GM21515 (cell line): ENCODE data around the gene F5.
"Not testable (repeated sequence)": the region's sequence is repeated elsewhere in the genome, so short reads cannot be mapped to it uniquely, and the experiment has no call there.

Experiments
- ATAC-seq: cut with Tn5 transposase; IDR thresholded peaks from one replicate; pipeline ENCODE4 v1.9.1; 2021; ENCODE audit not compliant: unreplicated experiment

Gene F5

DNA sequence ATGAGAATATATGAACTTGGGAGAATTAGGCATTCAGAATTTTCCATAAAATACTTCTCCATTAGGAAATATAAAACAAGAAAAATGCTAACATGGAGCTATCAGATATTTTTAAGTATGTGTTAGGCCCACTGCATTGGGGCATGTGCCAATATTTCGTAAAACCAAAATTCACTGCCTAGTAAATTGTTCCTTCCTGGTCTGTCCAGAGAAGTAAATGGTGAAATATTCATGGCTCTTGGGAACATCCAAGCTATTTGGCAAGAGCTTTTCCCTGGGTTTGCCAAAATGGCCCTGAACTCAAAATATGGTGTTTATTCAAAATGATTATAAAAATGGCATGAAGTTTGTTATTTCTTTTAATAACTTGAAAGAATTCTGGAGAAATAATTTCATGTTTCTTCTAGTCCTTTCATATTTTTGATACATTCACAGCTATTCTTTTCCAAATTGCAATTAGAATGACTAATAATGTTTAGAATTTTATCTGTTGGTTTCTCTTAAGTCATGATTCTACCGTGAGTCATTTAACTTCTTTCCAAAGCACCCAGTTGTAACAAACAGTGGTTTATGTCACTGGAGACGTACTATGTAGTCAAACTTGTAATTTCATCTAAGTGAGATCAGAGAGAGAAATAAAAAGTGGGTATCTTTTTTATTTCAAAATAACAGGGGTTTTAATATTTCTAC lies 74.8 kb downstream of the F5 start:
- no peak for ATAC-seq

DNA sequence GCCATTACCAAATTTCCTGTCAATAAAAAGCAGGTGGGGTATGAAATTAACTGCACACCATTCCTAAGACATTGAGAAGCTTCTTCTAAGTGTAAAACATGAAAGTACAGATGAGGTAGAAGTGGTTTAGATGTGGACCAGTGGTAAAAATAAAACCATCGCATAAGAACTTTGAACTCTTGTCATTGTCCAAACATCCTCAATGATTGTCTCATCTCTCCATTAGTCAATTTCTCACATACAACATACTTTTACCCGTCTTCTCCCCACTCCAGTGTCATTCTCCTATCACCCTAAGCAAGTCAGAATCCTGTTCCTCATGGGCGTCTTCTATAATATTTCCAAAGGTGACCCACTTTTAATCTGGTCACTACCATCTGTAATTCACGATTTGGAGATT lies 76.2 kb downstream of the F5 start:
- ATAC-seq: no peak

GRCh38 chr1:169509354-169509753 lies 76.9 kb downstream of the F5 start:
- ATAC-seq: no peak

- no peak for ATAC-seq
Observed at GRCh38 chr1:169508432-169509338, 77.6 kb downstream of the F5 start.

DNA sequence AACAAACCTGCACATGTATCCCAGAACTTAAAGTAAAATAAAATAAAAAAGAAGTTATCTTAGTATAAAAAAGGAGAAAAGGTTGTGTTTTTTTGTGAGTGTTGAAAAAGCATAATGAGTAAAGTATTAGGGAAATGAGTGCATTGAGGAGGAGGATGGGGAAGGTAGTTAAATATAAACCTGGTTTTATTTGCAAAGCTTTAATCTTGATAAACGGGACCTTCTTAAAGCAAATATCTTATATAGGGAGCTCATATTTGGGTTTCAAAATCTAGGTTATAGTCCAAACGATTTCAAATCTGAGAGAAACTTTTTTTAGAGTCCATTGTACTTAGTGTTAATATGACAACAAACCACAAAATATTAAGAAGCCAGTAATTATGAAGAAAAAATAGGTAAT lies 78.9 kb downstream of the F5 start:
- no peak for ATAC-seq

DNA sequence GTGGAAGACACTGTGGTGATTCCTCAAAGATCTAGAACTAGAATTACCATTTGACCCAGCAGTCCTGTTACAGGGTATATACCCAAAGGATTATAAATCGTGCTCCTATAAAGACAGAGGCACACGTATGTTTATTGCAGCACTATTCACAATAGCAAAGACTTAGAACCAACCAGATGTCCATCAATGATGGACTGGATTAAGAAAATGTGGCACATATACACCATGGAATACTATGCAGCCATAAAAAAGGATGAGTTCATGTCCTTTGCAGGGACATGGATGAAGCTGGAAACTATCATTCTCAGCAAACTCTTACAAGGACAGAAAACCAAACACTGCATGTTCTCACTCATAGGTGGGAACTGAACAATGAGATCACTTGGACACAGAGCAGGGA lies 82.7 kb downstream of the F5 start:
- not testable (repeated sequence) for ATAC-seq

GRCh38 chr1:169499807-169500206 lies 86.5 kb downstream of the F5 start:
- ATAC-seq: no peak

DNA sequence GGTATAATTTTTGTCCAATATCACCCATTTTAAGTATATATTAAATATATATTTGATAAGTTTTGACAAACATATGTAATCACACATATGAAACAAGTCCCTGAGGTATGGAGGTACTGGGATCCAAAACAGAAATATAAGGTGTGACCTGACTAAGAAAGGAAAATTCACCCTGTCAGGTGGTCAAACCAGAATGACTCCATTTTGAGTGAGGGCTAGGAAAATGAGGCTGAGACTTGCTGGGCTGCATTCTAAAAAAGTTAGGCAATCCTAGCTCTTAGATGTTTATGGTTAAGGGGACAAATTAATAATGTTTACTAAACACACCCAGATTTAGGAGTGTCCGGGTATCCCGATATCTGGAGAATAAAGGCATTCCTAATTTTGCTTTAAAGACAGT lies 89.0 kb downstream of the F5 start:
- no peak for ATAC-seq

- ATAC-seq: no peak
Observed at GRCh38 chr1:169495916-169496315, 90.4 kb downstream of the F5 start.

DNA sequence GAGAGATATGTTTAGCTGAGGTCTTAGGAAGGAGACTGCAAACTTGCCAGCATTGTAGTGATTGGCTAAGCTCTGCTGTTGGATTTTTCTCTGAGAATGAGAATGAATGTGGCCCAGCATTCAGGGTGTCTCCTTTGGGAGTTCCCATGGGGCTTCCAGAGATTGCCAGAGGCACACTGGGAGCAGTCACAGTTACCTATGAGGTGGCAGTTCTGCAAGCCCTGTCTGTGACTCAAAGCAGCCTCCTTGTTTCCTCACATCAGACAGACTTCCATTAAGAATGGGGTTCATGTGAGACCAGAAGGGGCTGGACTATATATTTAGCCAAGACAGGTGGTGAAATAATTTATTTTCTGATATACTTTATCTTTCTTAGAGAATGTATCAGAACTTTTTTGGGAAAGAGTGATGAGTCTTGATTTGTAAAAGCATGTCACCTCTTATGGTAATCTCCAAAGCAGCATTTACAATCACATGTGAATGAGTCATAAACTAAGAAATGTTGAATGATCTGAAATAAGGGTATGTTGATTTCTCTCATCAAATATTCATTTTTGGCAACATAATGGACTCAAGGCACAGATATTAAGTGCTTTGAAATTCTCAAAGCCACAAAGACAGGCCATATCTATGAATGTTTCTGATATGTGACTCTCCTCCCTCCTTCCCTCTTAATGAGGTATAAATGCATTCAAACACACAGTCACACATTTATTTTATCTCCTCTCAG lies 91.1 kb downstream of the F5 start:
- ATAC-seq: no peak

GRCh38 chr1:169494343-169494742 lies 91.9 kb downstream of the F5 start:
- ATAC-seq: no peak

GRCh38 chr1:169493251-169493650 lies 93.0 kb downstream of the F5 start:
- ATAC-seq: no peak

- ATAC-seq: no peak
Observed at GRCh38 chr1:169491845-169492281, 94.4 kb downstream of the F5 start.

DNA sequence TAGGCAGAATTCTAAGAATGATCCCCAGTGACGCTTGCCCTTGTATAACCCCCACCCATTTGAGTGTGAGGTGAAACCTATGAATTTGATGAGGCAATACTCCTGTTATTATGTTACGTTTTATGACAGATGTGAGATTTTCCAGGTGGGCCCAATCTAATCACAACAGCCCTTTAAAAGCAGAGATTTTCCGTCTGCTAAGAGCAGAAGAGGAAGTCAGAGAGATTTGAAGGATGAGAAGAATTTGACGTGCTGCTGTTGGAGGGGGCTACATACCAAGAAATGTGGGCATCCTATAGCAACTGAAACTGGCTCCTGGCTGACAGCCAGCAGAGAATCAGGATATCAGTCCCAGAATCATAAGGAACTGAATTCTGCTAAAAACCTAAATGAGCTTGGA lies 98.1 kb downstream of the F5 start:
- no peak for ATAC-seq

- no peak for ATAC-seq
Observed at GRCh38 chr1:169487561-169487960, 98.7 kb downstream of the F5 start.

GRCh38 chr1:169487133-169487532 lies 99.1 kb downstream of the F5 start:
- no peak for ATAC-seq

DNA sequence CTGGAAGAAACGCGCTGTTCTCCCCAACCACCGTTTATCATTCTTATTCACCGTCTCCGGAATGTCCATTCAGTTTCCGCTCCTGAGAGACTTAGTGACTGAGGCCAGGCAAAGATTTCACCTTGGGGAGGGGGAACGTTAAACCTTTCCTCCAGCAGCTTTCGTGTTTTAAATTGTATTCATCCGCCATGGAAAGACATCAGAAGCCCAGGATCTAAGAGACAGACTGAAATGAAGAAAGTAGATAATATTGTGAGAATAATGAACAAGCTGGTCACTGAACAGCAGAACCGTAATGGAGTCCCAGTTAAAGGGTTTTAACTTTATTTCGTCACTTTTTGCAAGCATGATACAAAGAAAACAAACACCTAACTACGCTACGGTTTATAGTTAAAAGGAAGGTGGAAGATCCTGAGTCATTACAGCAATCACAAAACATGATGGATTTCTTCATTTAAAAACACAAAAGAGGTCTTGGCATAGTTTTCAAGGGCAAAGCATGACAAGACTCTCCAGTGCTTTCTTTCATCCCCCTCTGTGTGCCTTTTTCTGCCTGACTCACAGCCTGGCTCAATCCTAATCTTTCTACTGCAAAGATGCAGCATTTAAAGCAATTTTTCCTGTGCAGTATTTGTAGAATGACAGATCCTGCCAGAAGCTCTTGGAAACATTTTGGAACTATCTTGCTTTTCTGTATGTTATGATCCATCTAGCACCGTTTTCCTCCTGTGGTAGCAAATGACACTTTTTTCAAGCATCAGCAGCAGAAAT lies 99.8 kb downstream of the F5 start:
- no peak for ATAC-seq

DNA sequence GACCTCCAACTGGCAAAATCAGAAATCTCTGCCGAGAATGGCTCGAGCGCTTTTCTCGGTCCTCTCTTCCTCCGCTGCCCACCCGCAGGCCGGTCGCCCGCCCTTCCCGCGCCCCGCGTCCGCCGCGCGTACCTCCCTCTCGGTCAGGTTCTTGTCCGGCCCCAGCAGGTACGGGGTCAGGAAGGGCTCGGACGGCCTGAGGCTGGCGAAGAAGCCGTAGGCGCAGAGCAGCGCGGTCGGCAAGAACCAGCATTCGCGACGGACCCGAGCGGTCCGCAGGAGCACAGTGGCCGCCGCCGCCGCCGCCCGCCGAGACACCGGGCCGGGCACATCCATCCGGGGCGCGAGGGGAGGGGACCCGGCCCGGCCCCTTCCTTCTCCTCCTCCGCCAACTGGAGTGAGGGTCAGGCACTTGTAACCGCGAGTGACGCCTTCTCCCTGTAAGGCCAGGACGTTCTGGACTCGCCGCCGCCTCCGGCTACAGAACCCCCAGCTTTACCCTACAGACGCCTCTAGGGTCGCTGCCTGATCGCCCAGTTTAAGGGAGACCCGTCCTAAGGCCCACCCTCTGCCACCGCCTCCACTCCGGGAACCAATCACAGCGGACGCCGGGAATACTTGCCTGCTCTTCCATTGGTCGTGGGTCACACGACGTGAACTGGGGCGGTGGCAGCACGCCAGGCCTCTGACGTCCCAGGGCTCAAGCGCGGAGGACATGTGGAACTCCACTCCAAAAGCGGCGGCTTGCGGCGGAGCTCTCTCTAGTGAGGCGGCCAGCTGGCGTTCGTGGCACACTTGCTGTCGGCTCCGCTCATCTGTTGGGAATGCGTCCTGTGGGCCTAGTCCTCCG lies 100.6 kb downstream of the F5 start, which contains the start of gene SLC19A2:
TSS of gene SLC19A2 (minus strand) at position 514 of the 850 bp plus-strand sequence. CDS start at position 336, 178 bp downstream.
- peak; percentile 99 for ATAC-seq

- ATAC-seq: peak; percentile 18
Observed at GRCh38 chr1:169484683-169485430, 101.4 kb downstream of the F5 start.
